GM12875 (cell line): Measurements from ENCODE around the gene MRPS11.
"Not testable (repeated sequence)": the region's sequence is repeated elsewhere in the genome, so short reads cannot be mapped to it uniquely, and the experiment has no call there.

ENCODE experiments used
- H3K4me3 ChIP-seq: one replicate; pipeline ENCODE4 v1.5.1; 2011; ENCODE audit warnings: low read depth, low read length, control low read depth
- TF ChIP-seq, protein P1 (sequence below): IDR thresholded peaks from 2 replicates; pipeline ENCODE4 v1.5.1; 2011; ENCODE audit warnings: low read depth, mild to moderate bottlenecking, control low read depth, inconsistent platforms, low read length, moderate library complexity, borderline replicate concordance; ENCODE audit not compliant: insufficient read depth

MRPS11 gene

DNA sequence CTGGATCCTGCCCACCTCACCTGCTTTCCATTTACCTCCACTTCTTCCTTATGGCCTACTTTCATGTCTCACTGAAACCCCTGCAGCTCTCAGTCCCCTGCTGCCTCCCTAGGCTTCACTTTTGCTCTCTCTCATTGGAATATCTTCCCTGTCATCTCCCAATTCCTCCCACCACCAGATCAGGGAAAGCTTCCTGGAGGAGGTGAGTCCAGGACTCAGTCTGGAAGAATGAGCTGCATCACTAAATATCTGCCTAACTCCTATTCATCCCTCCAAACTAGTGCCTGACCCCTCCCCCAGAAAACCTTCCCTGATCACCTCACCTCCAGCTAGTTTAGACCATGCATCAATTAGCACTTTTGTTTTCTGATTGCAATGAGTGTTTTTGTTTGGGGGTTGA is 37.5 kb upstream of the MRPS11 start:
- no peak overlapping the region for H3K4me3 ChIP-seq
- TF ChIP-seq, protein P1, sequence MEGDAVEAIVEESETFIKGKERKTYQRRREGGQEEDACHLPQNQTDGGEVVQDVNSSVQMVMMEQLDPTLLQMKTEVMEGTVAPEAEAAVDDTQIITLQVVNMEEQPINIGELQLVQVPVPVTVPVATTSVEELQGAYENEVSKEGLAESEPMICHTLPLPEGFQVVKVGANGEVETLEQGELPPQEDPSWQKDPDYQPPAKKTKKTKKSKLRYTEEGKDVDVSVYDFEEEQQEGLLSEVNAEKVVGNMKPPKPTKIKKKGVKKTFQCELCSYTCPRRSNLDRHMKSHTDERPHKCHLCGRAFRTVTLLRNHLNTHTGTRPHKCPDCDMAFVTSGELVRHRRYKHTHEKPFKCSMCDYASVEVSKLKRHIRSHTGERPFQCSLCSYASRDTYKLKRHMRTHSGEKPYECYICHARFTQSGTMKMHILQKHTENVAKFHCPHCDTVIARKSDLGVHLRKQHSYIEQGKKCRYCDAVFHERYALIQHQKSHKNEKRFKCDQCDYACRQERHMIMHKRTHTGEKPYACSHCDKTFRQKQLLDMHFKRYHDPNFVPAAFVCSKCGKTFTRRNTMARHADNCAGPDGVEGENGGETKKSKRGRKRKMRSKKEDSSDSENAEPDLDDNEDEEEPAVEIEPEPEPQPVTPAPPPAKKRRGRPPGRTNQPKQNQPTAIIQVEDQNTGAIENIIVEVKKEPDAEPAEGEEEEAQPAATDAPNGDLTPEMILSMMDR, result no peak

DNA sequence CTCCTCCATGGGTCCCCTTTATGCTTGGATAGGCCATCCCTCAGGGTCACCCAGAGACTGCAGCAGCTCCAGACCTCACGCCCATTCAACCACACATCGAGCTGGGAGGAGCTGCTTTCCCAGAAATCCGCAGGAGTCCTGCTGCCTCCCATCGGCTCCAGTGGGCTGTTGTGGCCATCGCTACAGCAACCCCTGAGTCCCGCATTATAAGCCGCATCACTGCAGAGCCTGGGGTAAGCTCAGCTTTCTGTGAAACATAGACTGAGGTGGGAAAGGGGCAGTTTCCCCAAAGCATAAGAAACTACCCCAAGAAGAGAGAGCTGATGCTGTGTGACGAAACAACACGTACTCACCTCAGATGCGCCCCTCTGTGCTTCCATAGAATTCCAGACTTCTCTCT is 36.1 kb upstream of the MRPS11 start:
- H3K4me3 ChIP-seq, result no peak overlapping the region
- TF ChIP-seq, protein P1, result no peak

DNA sequence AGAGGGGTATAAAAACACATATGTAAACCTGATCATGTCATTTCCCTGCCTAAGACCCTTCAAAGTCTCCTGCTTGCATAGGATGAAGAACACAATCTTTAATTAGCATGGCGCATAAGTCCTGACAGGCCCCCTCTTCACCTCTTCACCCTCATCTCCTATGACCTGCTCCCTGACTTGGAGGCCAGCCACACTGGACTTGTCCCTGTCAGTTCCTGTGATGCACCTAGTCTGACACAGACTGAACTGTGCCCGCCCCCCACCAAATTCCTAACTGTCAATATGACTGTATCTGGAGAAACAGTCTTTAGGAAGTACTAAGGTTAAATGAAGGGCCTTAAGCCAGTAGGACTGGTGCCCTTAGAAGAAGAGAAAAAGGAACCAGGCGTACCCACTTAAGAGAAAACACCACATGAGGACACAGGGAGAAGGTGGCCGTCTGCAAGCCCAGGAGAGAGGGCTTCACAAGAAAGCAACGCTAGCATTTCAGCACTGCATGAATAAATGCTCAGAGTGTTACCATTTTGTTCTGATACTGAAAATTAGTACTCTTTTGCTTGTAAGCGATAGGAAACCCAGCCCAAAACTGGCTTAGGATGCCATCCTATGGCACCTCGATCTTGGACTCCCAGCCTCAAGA is 34.3 kb upstream of the MRPS11 start:
- TF ChIP-seq, protein P1, result no peak
- no peak overlapping the region for H3K4me3 ChIP-seq

DNA sequence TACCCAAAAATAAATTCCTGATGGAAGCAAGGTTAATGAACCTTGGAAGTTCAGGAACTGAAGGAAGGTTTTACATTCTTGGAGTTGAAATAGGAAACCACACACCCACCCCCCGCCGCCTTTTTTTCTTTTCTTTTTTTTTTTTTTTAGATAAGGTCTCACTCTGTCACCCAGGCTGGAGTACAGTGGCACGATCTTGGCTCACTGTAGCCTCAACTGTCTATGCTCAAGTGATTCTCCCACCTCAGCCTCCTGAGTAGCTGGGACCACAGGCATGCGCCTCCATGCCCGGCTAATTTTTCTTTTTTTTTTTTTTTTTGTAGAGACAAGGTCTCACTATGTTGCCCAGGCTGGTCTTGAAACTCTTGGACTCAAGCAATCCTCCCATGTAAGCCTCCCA is 33.4 kb upstream of the MRPS11 start:
- not testable (repeated sequence) for H3K4me3 ChIP-seq

DNA sequence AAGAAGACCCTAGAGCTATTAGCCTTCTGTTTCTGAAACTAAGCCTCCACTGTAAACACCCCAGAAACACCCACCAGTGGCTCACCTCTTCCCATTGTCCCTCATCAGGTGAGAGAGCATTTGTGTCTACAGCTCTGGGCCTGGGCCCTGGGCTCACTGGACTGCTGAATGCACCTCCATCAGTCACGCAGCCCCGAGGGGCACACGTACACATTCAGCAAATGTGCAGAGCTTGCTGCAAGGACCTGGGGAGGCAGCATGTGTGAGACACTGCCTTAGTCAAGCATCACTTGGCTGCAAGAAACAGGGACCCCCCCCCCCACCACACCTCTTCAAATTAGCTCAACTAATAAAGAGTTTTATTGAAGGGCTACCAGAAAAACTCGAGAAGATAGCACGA is 29.3 kb upstream of the MRPS11 start:
- TF ChIP-seq, protein P1, result no peak
- no peak overlapping the region for H3K4me3 ChIP-seq

DNA sequence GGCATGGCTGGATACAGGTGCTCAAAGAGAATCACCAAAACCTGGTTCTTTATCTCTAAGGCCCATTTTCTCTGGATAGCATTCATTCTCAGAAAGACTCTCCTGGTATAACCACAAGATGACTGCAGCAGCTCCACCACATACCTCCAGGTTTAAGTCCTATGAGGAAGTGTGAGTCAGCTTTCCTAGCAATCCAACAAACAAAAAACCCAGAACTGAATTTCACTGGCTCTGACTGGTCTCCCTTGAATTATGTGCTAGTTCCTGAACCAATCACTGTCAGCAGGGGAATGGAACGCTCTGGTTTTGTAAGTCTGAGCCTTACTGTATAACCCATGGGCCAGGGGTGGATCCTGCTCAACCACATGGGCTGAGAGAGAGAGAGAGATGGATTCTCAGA is 27.5 kb upstream of the MRPS11 start:
- no peak overlapping the region for H3K4me3 ChIP-seq
- TF ChIP-seq, protein P1, result no peak

DNA sequence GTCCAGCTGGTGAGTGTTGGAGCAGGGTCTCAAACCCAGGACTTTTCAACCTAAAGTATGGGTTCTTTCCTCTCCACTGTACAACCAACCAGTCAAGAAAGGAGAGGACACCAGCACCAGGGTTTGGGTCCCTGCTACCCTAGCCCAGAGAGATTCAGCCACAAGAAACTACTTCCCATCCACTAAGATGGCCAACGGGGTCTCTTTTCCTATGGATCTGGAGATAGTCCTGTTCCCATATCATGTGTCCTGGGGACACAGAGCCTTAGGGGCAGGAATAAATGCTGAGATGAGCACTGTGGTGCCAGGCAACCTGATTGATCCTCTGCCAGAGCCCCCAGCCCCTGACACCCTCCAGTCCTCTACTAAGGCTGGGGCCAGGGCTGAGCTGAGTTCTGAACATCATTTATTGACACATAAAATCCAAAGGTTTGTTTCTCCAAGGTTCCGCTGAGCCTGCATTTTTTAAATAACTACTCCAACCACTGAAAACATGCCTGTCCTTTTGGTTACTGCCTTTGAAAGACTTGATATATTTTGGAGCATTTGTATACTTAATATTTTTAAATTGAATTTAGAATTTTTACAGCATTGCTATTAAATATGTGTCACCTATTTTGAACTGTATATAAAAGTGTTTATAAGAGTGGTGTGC is 26.3 kb upstream of the MRPS11 start:
- TF ChIP-seq, protein P1, result no peak

DNA sequence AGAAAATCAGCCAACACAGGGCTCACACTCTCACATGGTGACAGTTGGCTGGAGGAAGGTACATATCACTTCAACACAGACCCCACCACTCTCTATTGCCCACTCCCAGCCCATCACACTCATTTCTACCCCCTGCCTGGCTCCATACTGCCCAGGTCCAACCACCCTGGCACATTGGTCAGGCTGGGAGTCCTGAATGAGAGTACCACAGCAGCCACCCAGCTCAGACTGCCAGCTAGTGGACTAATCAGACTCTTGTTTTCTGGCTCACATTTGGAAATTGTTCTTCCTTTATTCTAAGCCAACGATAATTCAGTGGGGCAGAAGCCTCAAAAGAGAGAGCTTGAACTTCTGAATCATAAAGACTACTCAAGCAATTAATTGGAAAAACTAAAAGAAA is 20.3 kb upstream of the MRPS11 start:
- no peak overlapping the region for H3K4me3 ChIP-seq
- TF ChIP-seq, protein P1, result no peak

More for the DNA sequence above, 26.3 kb upstream of the MRPS11 start:
- H3K4me3 ChIP-seq, result no peak overlapping the region
